Fibroblast of pulmonary artery (primary cell): ENCODE data around the gene MAN2B1.
"Not testable (repeated sequence)": the region's sequence is repeated elsewhere in the genome, so short reads cannot be mapped to it uniquely, and the experiment has no call there.

Experiments
- DNase-seq: peaks from one replicate; pipeline ENCODE4 v3.0.0-alpha.2; 2010; ENCODE audit warnings: low read depth
- H3K4me3 ChIP-seq: replicated peaks from 2 replicates; pipeline ENCODE4 v1.5.1; 2011; ENCODE audit warnings: low read depth, mild to moderate bottlenecking, control low read depth, low read length, moderate library complexity
- CTCF ChIP-seq: IDR thresholded peaks from 2 replicates; pipeline ENCODE4 v1.5.1; 2011; ENCODE audit warnings: mild to moderate bottlenecking, control low read depth, low read length, inconsistent platforms; ENCODE audit errors: missing control alignments

Gene MAN2B1

DNA sequence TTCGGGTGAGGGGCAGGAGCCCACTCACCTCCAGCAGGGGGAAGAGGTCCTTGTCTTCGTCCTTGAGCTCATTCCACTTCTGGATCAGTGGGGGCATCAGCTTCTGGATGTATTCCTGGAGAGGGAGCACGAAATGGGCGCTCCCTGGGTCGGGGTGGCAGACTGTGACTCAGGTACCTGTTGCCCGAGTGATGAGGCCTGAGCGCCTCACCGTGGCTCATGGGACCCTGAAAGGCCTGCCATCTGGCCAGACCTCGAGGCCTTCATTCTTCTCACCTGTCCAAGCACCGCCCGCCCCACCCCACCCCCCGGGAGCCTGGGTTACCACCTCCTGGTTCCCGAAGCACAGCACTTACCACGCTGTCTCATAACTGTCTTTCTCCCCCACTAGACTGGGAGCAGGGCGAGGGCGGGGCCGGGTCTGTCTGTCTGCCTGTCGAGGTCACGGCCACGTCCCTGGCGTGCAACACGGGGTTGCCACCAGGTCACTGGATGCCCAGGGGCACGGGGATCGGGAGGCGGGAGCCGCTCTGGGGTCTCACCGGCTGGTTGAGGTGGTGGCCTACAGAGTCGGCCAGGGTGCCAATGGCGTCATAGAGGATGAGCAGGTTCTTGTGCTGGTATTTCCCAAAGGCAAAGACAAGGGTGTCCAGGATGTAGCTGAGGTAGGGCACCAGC, 39.3 kb upstream of the MAN2B1 start:
- no peak overlapping the region for H3K4me3 ChIP-seq
- no peak for DNase-seq
- TF ChIP-seq CTCF: no peak

- no peak overlapping the region for H3K4me3 ChIP-seq
- no peak for TF ChIP-seq CTCF
- DNase-seq: no peak
Measured at GRCh38 chr19:12705169-12705568, 38.6 kb upstream of the MAN2B1 start.

DNA sequence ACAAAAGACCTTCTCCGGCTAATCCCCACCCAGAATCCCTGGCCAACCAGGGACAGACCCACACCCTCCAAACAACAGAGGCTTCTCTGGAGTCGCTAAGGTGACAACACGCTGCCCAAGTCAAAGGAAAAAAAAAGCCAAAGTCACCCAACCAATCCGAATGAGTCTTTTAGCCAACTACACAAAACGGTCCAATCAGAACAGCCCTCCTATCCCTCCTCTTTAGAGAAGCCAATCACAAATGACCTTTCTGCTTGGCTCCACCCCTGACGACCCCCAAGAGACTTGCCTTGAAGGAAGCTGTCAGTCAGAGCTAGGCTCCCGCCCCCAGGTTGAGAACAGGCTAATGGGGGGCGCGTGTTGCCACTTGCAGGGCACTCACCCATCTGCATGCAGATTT, 36.5 kb upstream of the MAN2B1 start:
- no peak for TF ChIP-seq CTCF
- peak; percentile 56 for DNase-seq
- no peak overlapping the region for H3K4me3 ChIP-seq

DNA sequence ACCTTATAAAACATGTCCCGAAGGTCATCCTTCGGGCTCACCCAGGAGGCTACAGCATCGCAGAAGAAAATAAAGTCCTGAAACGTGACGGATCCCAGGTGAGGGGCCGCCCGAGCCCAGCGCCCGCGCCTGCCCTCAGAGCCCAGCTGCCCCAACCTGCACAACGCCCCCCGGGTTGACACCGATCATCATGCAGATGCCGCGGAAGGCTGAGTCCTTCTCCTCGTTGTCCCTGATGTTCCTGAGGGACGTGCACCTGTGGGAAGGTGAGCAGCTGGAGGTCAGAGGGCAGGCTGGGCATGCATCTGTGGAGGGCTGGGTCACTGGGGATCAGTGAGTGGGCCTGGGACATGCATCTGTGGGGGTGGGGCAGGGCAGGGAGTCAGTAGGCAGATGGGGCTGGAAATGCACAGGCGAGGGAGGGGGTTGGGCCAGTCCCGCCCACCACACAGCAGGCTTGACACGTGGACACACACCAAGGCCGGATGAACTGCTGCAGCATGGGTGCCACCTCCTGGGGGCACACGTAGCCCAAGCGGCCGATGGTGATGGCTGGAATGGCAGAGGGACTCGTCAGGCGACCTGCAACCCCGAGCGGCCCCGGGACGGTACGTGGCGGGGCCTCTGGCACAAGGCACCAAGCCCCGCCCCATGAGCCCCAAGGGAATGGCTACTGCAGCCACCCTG, 35.2 kb upstream of the MAN2B1 start:
- DNase-seq: no peak
- TF ChIP-seq CTCF: no peak
- H3K4me3 ChIP-seq: no peak overlapping the region

DNA sequence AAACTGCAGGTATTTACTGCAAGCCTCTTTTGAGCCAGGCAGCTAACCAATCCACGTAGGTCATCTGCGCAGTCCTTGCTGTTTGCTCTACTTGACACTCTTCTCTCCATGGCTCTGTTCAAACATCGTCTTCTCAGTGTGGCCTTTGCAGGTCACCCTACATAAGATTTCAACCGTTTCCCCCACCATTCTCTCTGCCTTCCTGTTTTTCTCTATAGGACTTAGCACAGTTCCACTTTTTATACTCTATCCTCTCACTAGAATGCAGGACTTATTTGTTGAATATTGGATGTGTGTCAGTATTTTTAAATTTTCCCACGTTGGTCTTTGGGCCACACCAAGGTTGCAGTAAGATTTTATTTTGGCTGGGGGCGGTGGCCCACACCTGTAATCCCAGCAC, 31.6 kb upstream of the MAN2B1 start:
- TF ChIP-seq CTCF: no peak
- no peak overlapping the region for H3K4me3 ChIP-seq
- DNase-seq: no peak

DNA sequence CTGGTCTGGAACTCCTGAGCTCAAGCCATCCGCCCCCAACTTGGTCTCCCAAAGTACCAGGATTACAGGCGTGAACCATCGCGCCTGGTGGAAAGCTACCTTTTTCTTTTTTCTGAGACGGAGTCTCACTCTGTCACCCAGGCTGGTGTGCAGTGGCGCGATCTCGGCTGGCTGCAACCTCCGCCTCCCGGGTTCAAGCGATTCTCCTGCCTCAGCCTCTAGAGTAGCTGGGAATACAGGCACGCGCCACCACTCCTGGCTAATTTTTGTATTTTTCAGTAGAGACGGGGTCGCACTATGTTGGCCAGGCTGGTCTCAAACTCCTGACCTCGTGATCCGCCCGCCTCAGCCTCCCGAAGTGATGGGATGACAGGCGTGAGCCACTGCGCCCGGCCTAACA, 30.9 kb upstream of the MAN2B1 start:
- DNase-seq, H3K4me3 ChIP-seq: not testable (repeated sequence)

- peak within 1 kb of the TSS; percentile 84 for H3K4me3 ChIP-seq
Measured at GRCh38 chr19:12696366-12697335, 30.1 kb upstream of the MAN2B1 start, which contains the start of gene FBXW9. Gene FBXW9, minus strand, starts transcription at chr19:12696631. Its CDS starts 50 bp downstream, at chr19:12696581.

More at GRCh38 chr19:12696366-12697335, 30.1 kb upstream of the MAN2B1 start, which contains the start of gene FBXW9:
- peak; percentile 97 for DNase-seq
- no peak for TF ChIP-seq CTCF
